ENCODE data around the gene ST8SIA2.

ST8SIA2 gene

GRCh38 chr15:92392462-92392861 lies 1.2 kb upstream of the ST8SIA2 start:
- H3K9me3 Mint-ChIP-seq: no peaks in the 10 kb centered on the region
- H3K27me3 Mint-ChIP-seq (ENCODE audit: low read depth): peaks cover 88% of the 10 kb centered on the region
- H3K36me3 Mint-ChIP-seq (ENCODE audit: low read depth): no peaks in the 10 kb centered on the region
- no peak for TF ChIP-seq CTCF (IDR thresholded peaks at IDR 0.05; ENCODE audit: unreplicated experiment in 3 of 3)
- H3K27ac Mint-ChIP-seq: no peak overlapping the region
- H3K4me1 Mint-ChIP-seq: peaks cover 34% of the 10 kb centered on the region
- peak overlapping the region; percentile 84 to 90 (median 88) for H3K4me3 Mint-ChIP-seq

DNA sequence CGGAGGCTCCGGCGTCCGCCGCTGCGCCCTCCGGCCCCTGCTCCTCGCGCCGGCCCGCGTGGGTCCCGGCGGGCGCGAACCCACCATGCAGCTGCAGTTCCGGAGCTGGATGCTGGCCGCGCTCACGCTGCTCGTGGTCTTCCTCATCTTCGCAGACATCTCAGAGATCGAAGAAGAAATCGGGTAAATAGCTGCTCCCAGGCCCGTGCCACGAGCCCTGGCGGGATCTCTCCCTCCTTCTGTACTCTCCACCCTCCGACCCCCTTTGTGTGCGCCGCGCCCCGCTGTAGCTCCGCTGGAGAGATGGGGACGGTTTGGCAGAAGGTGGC lies 263 bp downstream of the ST8SIA2 start:
- Mint-ChIP-seq H3K27ac (peak overlapping the region in 2 of 3 experiments; percentile 83 to 88), H3K36me3 (ENCODE audit: low read depth) (no peaks in the 10 kb centered on the region), H3K27me3 (ENCODE audit: low read depth) (peaks cover 79% of the 10 kb centered on the region), H3K4me1 (peaks cover 34% of the 10 kb centered on the region), H3K4me3 (peak overlapping the region; percentile 90 to 97 (median 96)), H3K9me3 (no peaks in the 10 kb centered on the region)
- TF ChIP-seq CTCF (IDR thresholded peaks at IDR 0.05; ENCODE audit: unreplicated experiment in 3 of 3): no peak

- Mint-ChIP-seq H3K4me1 (peaks cover 38% of the 10 kb centered on the region), H3K36me3 (ENCODE audit: low read depth) (no peaks in the 10 kb centered on the region), H3K27me3 (ENCODE audit: low read depth) (peaks cover 73% of the 10 kb centered on the region), H3K4me3 (peak overlapping the region; percentile 90 to 97 (median 96)), H3K9me3 (no peaks in the 10 kb centered on the region), H3K27ac (peak overlapping the region in 2 of 3 experiments; percentile 83 to 88)
- TF ChIP-seq CTCF (IDR thresholded peaks at IDR 0.05; ENCODE audit: unreplicated experiment in 3 of 3): no peak
These were observed 822 bp downstream of the ST8SIA2 start for GRCh38 chr15:92394309-92395097.

DNA sequence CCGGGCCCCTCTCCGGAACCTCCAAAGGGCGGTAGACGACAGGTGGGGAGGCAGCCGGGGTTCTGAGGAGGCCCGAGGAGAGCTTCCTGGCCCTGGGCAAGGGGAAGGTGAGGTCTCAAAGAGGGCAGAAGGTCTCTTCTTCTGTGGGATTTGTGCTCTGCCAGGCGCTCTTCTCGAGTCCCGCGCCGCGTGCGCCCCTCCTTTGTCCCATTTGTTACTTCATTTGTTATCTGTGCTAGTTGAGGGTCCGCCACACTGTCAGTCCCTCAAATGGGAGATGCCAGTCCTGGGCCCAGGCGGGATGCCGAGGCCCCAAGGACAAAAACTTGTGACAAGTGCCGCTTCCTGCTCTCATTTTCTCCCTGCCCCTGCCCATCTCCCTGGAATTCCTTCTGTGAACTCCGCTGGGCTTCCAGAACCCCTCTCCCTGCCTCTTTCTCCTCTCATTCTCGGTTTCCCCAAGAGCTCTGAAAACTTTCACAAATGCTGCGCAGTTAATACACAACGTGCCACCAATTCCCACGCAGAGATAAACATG lies 1.5 kb downstream of the ST8SIA2 start:
- H3K36me3 Mint-ChIP-seq (ENCODE audit: low read depth): no peaks in the 10 kb centered on the region

GRCh38 chr15:92399271-92399950 lies 5.7 kb downstream of the ST8SIA2 start:
- H3K27me3 Mint-ChIP-seq (ENCODE audit: low read depth): peaks cover 37% of the 10 kb centered on the region
- H3K36me3 Mint-ChIP-seq (ENCODE audit: low read depth): peaks cover 3% of the 10 kb centered on the region
- H3K4me1 Mint-ChIP-seq: peaks cover 53% of the 10 kb centered on the region
- no peak overlapping the region for H3K27ac Mint-ChIP-seq
- H3K9me3 Mint-ChIP-seq: no peaks in the 10 kb centered on the region
- H3K4me3 Mint-ChIP-seq: no peak overlapping the region
- TF ChIP-seq CTCF (IDR thresholded peaks at IDR 0.05; ENCODE audit: unreplicated experiment in 3 of 3): no peak

More for the DNA sequence above, 1.5 kb downstream of the ST8SIA2 start:
- no peak for TF ChIP-seq CTCF (IDR thresholded peaks at IDR 0.05; ENCODE audit: unreplicated experiment in 3 of 3)
- peaks cover 67% of the 10 kb centered on the region for H3K27me3 Mint-ChIP-seq (ENCODE audit: low read depth)
- peaks cover 44% of the 10 kb centered on the region for H3K4me1 Mint-ChIP-seq
- H3K9me3 Mint-ChIP-seq: no peaks in the 10 kb centered on the region
- H3K4me3 Mint-ChIP-seq: peak overlapping the region; percentile 90 to 97 (median 96)
- H3K27ac Mint-ChIP-seq: peak overlapping the region; percentile 1 to 53 (median 25)
